Measurements from ENCODE around the gene USP47.

USP47 gene

GRCh38 chr11:11841723-11842420 is at the start of gene USP47:
Gene USP47, plus strand, starts transcription at chr11:11841972. Its CDS starts 214 bp downstream, at chr11:11842186.
- peak within 1 kb of the TSS; percentile 71 for H3K4me3 ChIP-seq (replicated peaks; ENCODE audit: low read depth, low read length)
- peak; percentile 81 for DNase-seq (ENCODE audit: low read depth)
- peak; percentile 64 for TF ChIP-seq CTCF (IDR thresholded peaks at IDR 0.05; ENCODE audit: low read length, missing control alignments)

- TF ChIP-seq CTCF (IDR thresholded peaks at IDR 0.05; ENCODE audit: low read length, missing control alignments), result no peak
- DNase-seq (ENCODE audit: low read depth), result no peak
- H3K4me3 ChIP-seq (replicated peaks; ENCODE audit: low read depth, low read length), result no peak overlapping the region
Observed at GRCh38 chr11:11793073-11793472, 48.7 kb upstream of the USP47 start.

- no peak overlapping the region for H3K4me3 ChIP-seq (replicated peaks; ENCODE audit: low read depth, low read length)
- peak; percentile 83 for DNase-seq (ENCODE audit: low read depth)
- TF ChIP-seq CTCF (IDR thresholded peaks at IDR 0.05; ENCODE audit: low read length, missing control alignments), result no peak
Observed at GRCh38 chr11:11798586-11799438, 43.0 kb upstream of the USP47 start.

- no peak for DNase-seq (ENCODE audit: low read depth)
- no peak for TF ChIP-seq CTCF (IDR thresholded peaks at IDR 0.05; ENCODE audit: low read length, missing control alignments)
- no peak overlapping the region for H3K4me3 ChIP-seq (replicated peaks; ENCODE audit: low read depth, low read length)
Observed at GRCh38 chr11:11805228-11805627, 36.5 kb upstream of the USP47 start.

GRCh38 chr11:11806074-11806473 is 35.7 kb upstream of the USP47 start:
- DNase-seq (ENCODE audit: low read depth), result no peak

GRCh38 chr11:11806586-11806985 is 35.2 kb upstream of the USP47 start:
- DNase-seq (ENCODE audit: low read depth), result no peak
- H3K4me3 ChIP-seq (replicated peaks; ENCODE audit: low read depth, low read length), result no peak overlapping the region
- TF ChIP-seq CTCF (IDR thresholded peaks at IDR 0.05; ENCODE audit: low read length, missing control alignments), result no peak

More at GRCh38 chr11:11806074-11806473, 35.7 kb upstream of the USP47 start:
- no peak for TF ChIP-seq CTCF (IDR thresholded peaks at IDR 0.05; ENCODE audit: low read length, missing control alignments)
- no peak overlapping the region for H3K4me3 ChIP-seq (replicated peaks; ENCODE audit: low read depth, low read length)

All from fibroblast of pulmonary artery (primary cell).